GM08714 (cell line): ENCODE measurements around the gene SAMD14.

ENCODE experiments used
- H3K4me3 ChIP-seq: fragments of 200-500 bp; sonication (Bioruptor generic); 2 replicates; pipeline ENCODE4 v1.5.1; 2014; ENCODE audit warnings: mild to moderate bottlenecking, low read length, inconsistent platforms
- ZNF274 ChIP-seq: IDR thresholded peaks from 2 replicates; pipeline ENCODE4 v1.6.1; 2012; ENCODE audit warnings: mild to moderate bottlenecking, low read depth, low read length

The SAMD14 gene

GRCh38 chr17:50123649-50124349 lies 6.2 kb downstream of the SAMD14 start:
- no peak for TF ChIP-seq ZNF274
- H3K4me3 ChIP-seq = no peak overlapping the region

GRCh38 chr17:50122945-50123344 lies 7.0 kb downstream of the SAMD14 start:
- H3K4me3 ChIP-seq = no peak overlapping the region
- no peak for TF ChIP-seq ZNF274

GRCh38 chr17:50120475-50121253 lies 9.3 kb downstream of the SAMD14 start:
- H3K4me3 ChIP-seq = no peak overlapping the region
- TF ChIP-seq ZNF274 = no peak

GRCh38 chr17:50118828-50119218 lies 11.1 kb downstream of the SAMD14 start:
- no peak for TF ChIP-seq ZNF274
- no peak overlapping the region for H3K4me3 ChIP-seq

- no peak for TF ChIP-seq ZNF274
- H3K4me3 ChIP-seq = no peak overlapping the region
Measured at GRCh38 chr17:50118076-50118827, 11.7 kb downstream of the SAMD14 start.

GRCh38 chr17:50117202-50118051 lies 12.5 kb downstream of the SAMD14 start:
- TF ChIP-seq ZNF274 = no peak
- H3K4me3 ChIP-seq = no peak overlapping the region

- H3K4me3 ChIP-seq = no peak overlapping the region
- TF ChIP-seq ZNF274 = no peak
Measured at GRCh38 chr17:50115756-50116155, 14.2 kb downstream of the SAMD14 start.

- no peak overlapping the region for H3K4me3 ChIP-seq
- no peak for TF ChIP-seq ZNF274
Measured at GRCh38 chr17:50114849-50115357, 15.1 kb downstream of the SAMD14 start.

GRCh38 chr17:50114401-50114800 lies 15.6 kb downstream of the SAMD14 start:
- H3K4me3 ChIP-seq = no peak overlapping the region
- no peak for TF ChIP-seq ZNF274

GRCh38 chr17:50113624-50114320 lies 16.2 kb downstream of the SAMD14 start:
- no peak for TF ChIP-seq ZNF274
- H3K4me3 ChIP-seq = no peak overlapping the region

- H3K4me3 ChIP-seq = no peak overlapping the region
- no peak for TF ChIP-seq ZNF274
Measured at GRCh38 chr17:50112694-50113093, 17.3 kb downstream of the SAMD14 start.

GRCh38 chr17:50111673-50112655 lies 18.0 kb downstream of the SAMD14 start:
- no peak overlapping the region for H3K4me3 ChIP-seq
- no peak for TF ChIP-seq ZNF274
